Erythroblast (primary cell): ENCODE data around the gene ZAR1.

Experiments
- GATA1 ChIP-seq: IDR thresholded peaks from 2 replicates; pipeline ENCODE4 v1.6.1; 2011; ENCODE audit warnings: low read depth, mild to moderate bottlenecking, control low read depth, low read length, moderate library complexity
- POLR2A ChIP-seq: IDR thresholded peaks from 2 replicates; pipeline ENCODE4 v1.6.1; 2011; ENCODE audit warnings: mild to moderate bottlenecking, low read length

- TF ChIP-seq GATA1 (no peak), POLR2A (no peak)
Observed at GRCh38 chr4:48445704-48446103, 44.3 kb upstream of the ZAR1 start.
